GM12878 (cell line): ENCODE measurements around the gene CORO7. TPM values are rescaled to one million over a fixed set of nuclear protein-coding genes. Genes with fewer than 3 reads are reported as not detected.

Experiments
- ATAC-seq: fragments of 200-7000 bp; cut with Tn5 transposase; 3 replicates; pipeline ENCODE4 v1.9.1; 2020; ENCODE audit warnings: mild to moderate bottlenecking, moderate library complexity
- BruUV-seq: library from RNA; stranded (reverse); fragments of 400-500 nt; replicated peaks from 2 replicates; lab custom pipeline; 2021; lab: Mats Ljungman, UMichigan
- CTCF ChIA-PET: fragments of 300-600 bp; sonication (Branson Sonifier 250); formaldehyde crosslinking; extraction: SDS; loops from one replicate; lab custom pipeline; 2021; ENCODE audit warnings: inconsistent platforms; lab: Yijun Ruan, JAX
- POLR2A ChIA-PET: fragments of 350-600 bp; formaldehyde crosslinking; extraction: SDS; loops from one replicate; lab custom pipeline; 2021; ENCODE audit warnings: inconsistent platforms; lab: Charles Lee
- RAD21 ChIA-PET: fragments of 300-600 bp; sonication (Branson Sonifier 250); formaldehyde crosslinking; loops from one replicate; lab custom pipeline; 2023; ENCODE audit warnings: antibody characterized with exemption; ENCODE audit not compliant: unreplicated experiment; lab: Charles Lee
- SMC1A ChIA-PET: fragments of 300-600 bp; sonication (Branson Sonifier 250); formaldehyde crosslinking; loops from one replicate; lab custom pipeline; 2023; ENCODE audit not compliant: unreplicated experiment, uncharacterized antibody; lab: Charles Lee
- DNase-seq: peaks from one replicate; pipeline ENCODE4 v3.0.0-alpha.2; 2011; ENCODE audit warnings: low read depth, low spot score
- FAIRE-seq: peaks from 3 replicates; lab custom pipeline; 2011; peaks lifted over from hg19 to GRCh38; lab: Jason Lieb, UNC
- H2AFZ ChIP-seq: 2 replicates; pipeline ENCODE4 v1.6.0; 2011; ENCODE audit warnings: low read depth, low read length, control low read depth; ENCODE audit not compliant: control insufficient read depth
- H3K27ac ChIP-seq: 2 replicates; pipeline ENCODE4 v1.5.1; 2011; ENCODE audit warnings: control low read depth; ENCODE audit not compliant: control insufficient read depth, insufficient read depth
- H3K27me3 ChIP-seq, 2 experiments: replicated peaks in 1 of 2; 2 replicates each; pipeline versions ENCODE4 v1.6.0 to v1.6.1; 2011; ENCODE audit warnings: low read length in 1 of 2; ENCODE audit not compliant: control insufficient read depth in 2 of 2, insufficient read depth in 2 of 2
- H3K36me3 ChIP-seq, 2 experiments: 2 replicates each; pipeline ENCODE4 v1.5.1; 2011; ENCODE audit warnings: low read length in 1 of 2; ENCODE audit not compliant: control insufficient read depth in 2 of 2, insufficient read depth in 2 of 2
- H3K4me1 ChIP-seq: 2 replicates; pipeline ENCODE4 v1.6.1; 2011; ENCODE audit warnings: mild to moderate bottlenecking, low read length, moderate library complexity, mixed read lengths; ENCODE audit not compliant: control insufficient read depth, insufficient read depth
- H3K4me2 ChIP-seq: 2 replicates; pipeline ENCODE4 v1.6.0; 2011; ENCODE audit warnings: control low read depth; ENCODE audit not compliant: control insufficient read depth, insufficient read depth
- H3K4me3 ChIP-seq: fragments of 200-600 bp; sonication (generic); 2 replicates; pipeline ENCODE4 v1.5.1; 2016
- H3K79me2 ChIP-seq: 2 replicates; pipeline ENCODE4 v1.6.0; 2011; ENCODE audit warnings: low read length; ENCODE audit not compliant: control insufficient read depth, insufficient read depth
- H3K9ac ChIP-seq: 2 replicates; pipeline ENCODE4 v1.8.0; 2011; ENCODE audit warnings: low read length, control low read depth, mixed read lengths; ENCODE audit not compliant: control insufficient read depth, insufficient read depth
- H3K9me3 ChIP-seq: replicated peaks from 3 replicates; pipeline ENCODE4 v1.5.1; 2011; ENCODE audit warnings: mild to moderate bottlenecking, low read length; ENCODE audit not compliant: control insufficient read depth, insufficient read depth
- H4K20me1 ChIP-seq: 2 replicates; pipeline ENCODE4 v1.6.0; 2011; ENCODE audit not compliant: control insufficient read depth, insufficient read depth
- BMI1 ChIP-seq: fragments of 450-650 bp; IDR thresholded peaks from 2 replicates; pipeline ENCODE4 v1.6.1; 2016; ENCODE audit warnings: mild to moderate bottlenecking, moderate library complexity, borderline replicate concordance
- CBFB ChIP-seq: IDR thresholded peaks from 2 replicates; pipeline ENCODE4 v1.6.1; 2016; ENCODE audit warnings: antibody characterized with exemption, low read depth
- MXI1 ChIP-seq: fragments of 150-350 bp; IDR thresholded peaks from 2 replicates; pipeline ENCODE4 v1.6.1; 2011; ENCODE audit warnings: low read depth, mild to moderate bottlenecking, inconsistent platforms, low read length, improper control_type of control experiment
- POLR2AphosphoS5 ChIP-seq: IDR thresholded peaks from 2 replicates; pipeline ENCODE4 v1.6.1; 2011; ENCODE audit warnings: mild to moderate bottlenecking, low read length, inconsistent platforms
- RAD21 ChIP-seq: IDR thresholded peaks from 2 replicates; pipeline ENCODE4 v1.6.1; 2011; ENCODE audit warnings: mild to moderate bottlenecking, low read depth, low read length, moderate library complexity; ENCODE audit not compliant: insufficient read depth
- RUNX3 ChIP-seq: IDR thresholded peaks from 2 replicates; pipeline ENCODE4 v1.6.1; 2012; ENCODE audit warnings: low read length, inconsistent platforms
- SMC3 ChIP-seq: IDR thresholded peaks from 2 replicates; pipeline ENCODE4 v1.6.1; 2011; ENCODE audit warnings: low read length, improper control_type of control experiment, borderline replicate concordance
- YY1 ChIP-seq: IDR thresholded peaks from 2 replicates; pipeline ENCODE4 v1.6.1; 2011; ENCODE audit warnings: low read depth, mild to moderate bottlenecking, low read length
- ZNF24 ChIP-seq: fragments of 450-650 bp; IDR thresholded peaks from 2 replicates; pipeline ENCODE4 v1.6.1; 2017; ENCODE audit warnings: antibody characterized with exemption, mild to moderate bottlenecking
- ZSCAN29 ChIP-seq: fragments of 450-650 bp; IDR thresholded peaks from 2 replicates; pipeline ENCODE4 v1.6.1; 2017; ENCODE audit warnings: mild to moderate bottlenecking, moderate library complexity
- ZZZ3 ChIP-seq: IDR thresholded peaks from 2 replicates; pipeline ENCODE4 v1.6.1; 2011; ENCODE audit warnings: low read depth; ENCODE audit not compliant: control insufficient read depth, insufficient read length
- WGBS: methylation state at CpG from one replicate; pipeline ENCODE4 v1.1.6; 2016; ENCODE audit warnings: low lambda C conversion rate; ENCODE audit not compliant: insufficient replicate concordance, insufficient coverage; ENCODE audit errors: missing lambda C conversion rate; 5-methylcytosine and 5-hydroxymethylcytosine counted together
- in situ Hi-C: fragments of 300-500 bp; cut with MboI; formaldehyde crosslinking; loops from 9 replicates; pipeline ENCODE4 v1.14.3; 2018; ENCODE audit warnings: mixed read lengths
- intact Hi-C: fragments of 100-400 bp; cut with micrococcal nuclease; formaldehyde crosslinking; loops from one replicate; pipeline ENCODE4 v1.14.2; 2022; ENCODE audit not compliant: unreplicated experiment
- polyA plus RNA-seq, 11 experiments: library from polyadenylated mRNA; depleted of rRNA in 4 of 11; unstranded in 6 of 11; stranded (reverse) in 5 of 11; fragments of >200 nt; fragmentation: Nextera tagmentation in 4 of 11; fragmentation: Illumina TruSeq in 1 of 11; extraction: Ambion mirVana in 4 of 11; extraction: Trizol in 1 of 11; gene quantifications; 1 replicate in 1 of 11; 2 replicates in 10 of 11; pipeline versions ENCODE4 v1.2.1 to v1.2.3, GENCODE V29; 2011 to 2016; ENCODE audit warnings: inconsistent platforms in 2 of 11, missing spikeins in 2 of 11, low read depth in 1 of 11
- total RNA-seq, 4 experiments: library from RNA; depleted of rRNA in 3 of 4; stranded (reverse); fragments of >200 nt in 3 of 4; fragmentation: Illumina TruSeq in 1 of 4; extraction: Trizol in 1 of 4; gene quantifications; 2 replicates each; pipeline versions ENCODE4 v1.2.1 to v1.2.3, GENCODE V29; 2013 to 2021
- TF ChIP-seq, protein P1 (sequence below): fragments of 450-650 bp; formaldehyde crosslinking; IDR thresholded peaks from 2 replicates; pipeline ENCODE4 v1.4.0; 2022; ENCODE audit warnings: mild to moderate bottlenecking, moderate library complexity
- TF ChIP-seq, protein P2 (sequence below), 3 experiments: IDR thresholded peaks in 2 of 3; conservative IDR thresholded peaks in 1 of 3; 2 replicates each; pipeline ENCODE4 v1.5.1; 2011; ENCODE audit warnings: low read depth in 3 of 3, low read length in 3 of 3, mild to moderate bottlenecking in 3 of 3, control low read depth in 2 of 3, moderate library complexity in 2 of 3, inconsistent platforms in 1 of 3, mixed read lengths in 1 of 3; ENCODE audit not compliant: control insufficient read depth in 2 of 3, insufficient read depth in 1 of 3; ENCODE audit errors: extremely low read depth in 1 of 3
- TF ChIP-seq, protein P3 (sequence below): IDR thresholded peaks from 2 replicates; pipeline ENCODE4 v1.6.1; 2012; ENCODE audit warnings: low read depth, low read length, improper control_type of control experiment

The CORO7 gene
- total and polyA plus RNA-seq, 10 of the 15 experiments (the other 5 are each of a cell fraction or from before 2014, with no cell fraction given) = 0.64 to 89.2 (median 43.7) TPM

DNA sequence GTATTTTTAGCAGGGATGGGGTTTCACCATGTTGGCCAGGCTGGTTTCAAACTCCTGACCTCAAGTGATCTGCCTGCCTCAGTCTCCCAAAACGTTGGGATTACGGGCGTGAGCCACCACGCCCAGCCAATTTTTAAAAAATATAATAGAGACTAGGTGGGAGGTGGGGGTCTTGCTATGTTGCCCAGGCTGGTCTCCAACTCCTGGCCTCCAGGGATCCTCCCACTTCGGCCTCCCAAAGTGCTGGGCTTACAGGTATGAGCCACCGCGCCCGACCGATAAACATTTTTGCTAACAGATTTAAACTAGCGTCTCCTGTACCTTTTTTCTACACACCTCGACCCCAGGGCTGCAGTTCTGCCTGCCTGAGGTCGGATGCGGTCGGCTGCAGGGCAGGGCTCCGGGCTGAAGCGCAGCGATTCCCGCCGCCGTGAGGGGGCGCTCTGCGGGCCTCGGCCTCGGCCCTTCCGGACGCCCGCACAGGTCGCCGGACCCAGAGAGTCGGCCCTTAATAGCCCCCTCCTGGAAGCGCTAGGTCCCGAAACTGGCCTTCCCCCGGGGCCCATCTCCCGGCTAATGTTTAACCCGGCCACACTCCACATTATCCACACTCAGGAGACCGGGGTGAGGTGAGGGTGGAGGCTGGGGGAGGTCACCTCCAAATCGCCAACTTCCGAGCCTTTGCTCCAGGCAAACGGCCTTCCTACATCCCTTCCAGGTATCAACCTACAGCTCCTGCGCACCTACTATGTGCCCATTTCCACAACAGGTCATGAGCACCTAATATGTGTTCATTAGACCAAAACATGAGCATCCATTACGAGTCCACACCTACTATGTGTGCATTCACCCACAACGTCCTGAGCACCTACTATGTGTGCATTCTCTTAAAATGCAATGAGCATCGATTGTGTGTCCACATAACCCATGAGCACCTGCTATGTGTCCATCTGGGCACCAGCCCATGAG lies 102.5 kb downstream of the CORO7 start (continued):
- TF ChIP-seq ZSCAN29 = no peak
- peak; percentile 84 for TF ChIP-seq BMI1
- TF ChIP-seq CBFB = no peak
- no peak for TF ChIP-seq RUNX3
- no peak for TF ChIP-seq POLR2AphosphoS5

DNA sequence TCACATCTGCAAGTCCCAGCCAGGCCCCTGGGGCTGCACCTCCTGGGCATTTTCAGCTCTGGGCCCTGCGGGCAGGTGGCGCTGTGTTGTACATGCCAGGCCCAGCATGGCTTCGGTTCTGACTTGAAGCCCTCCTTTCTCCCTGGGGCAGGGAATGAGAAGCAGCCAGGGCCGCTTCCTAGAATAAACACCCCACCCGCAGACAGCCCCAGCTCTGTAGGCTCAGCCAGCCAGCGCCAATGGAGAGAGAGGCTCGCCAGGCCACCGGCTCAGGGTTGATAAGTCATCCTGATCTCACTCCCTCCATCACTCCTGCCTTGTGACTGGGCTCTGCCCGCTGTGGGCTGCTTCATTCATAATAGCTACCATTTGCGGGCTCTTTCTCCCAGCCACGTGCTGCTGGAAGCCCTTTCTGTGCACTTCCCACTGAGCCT lies 106.5 kb downstream of the CORO7 start:
- Histone ChIP-seq H3K27me3 (peaks cover 0 to 6% of the 10 kb centered on the region in 2 experiments; a peak in 1 of 4 replicates), H2AFZ (peak overlapping the region; percentile 52), H3K4me3 (no peak overlapping the region), H3K9me3 (no peaks in the 10 kb centered on the region), H4K20me1 (no peaks in the 10 kb centered on the region), H3K79me2 (peaks cover 22% of the 10 kb centered on the region), H3K27ac (no peak overlapping the region), H3K9ac (no peak overlapping the region), H3K4me1 (peaks cover 16% of the 10 kb centered on the region), H3K4me2 (no peak overlapping the region), H3K36me3 (peaks cover 2 to 3% of the 10 kb centered on the region in 2 experiments; a peak in 1 of 4 replicates)
- WGBS = 14% methylated on average over 11 of the region's 11 CpGs
- no TSS peak for BruUV-seq
- in situ Hi-C loops (no loop called here), intact Hi-C loops (loop anchor here (2.0 to 5.0 kb wide), 4 partner anchors 21 to 647 kb away; partner anchors contain the start of genes SEC14L5 and TFAP4)
- ChIA-PET SMC1A (interaction anchor here (1.0 to 7.6 kb wide), 4 partner anchors 16 to 23 kb away, joined by 3 to 62 read pairs (median 8); no protein-coding TSS in a partner anchor), POLR2A (interaction anchor here (0.6 to 1.5 kb wide), 2 partner anchors 56 to 430 kb away, joined by 4 to 7 read pairs; no protein-coding TSS in a partner anchor), CTCF (interaction anchor here (0.8 to 7.8 kb wide), 17 partner anchors 9 to 174 kb away, joined by 3 to 140 read pairs (median 5); partner anchors contain the start of gene CORO7), RAD21 (interaction anchor here (0.6 to 7.0 kb wide), 5 partner anchors 18 to 39 kb away, joined by 3 to 68 read pairs (median 5); partner anchors contain the start of gene TFAP4)
- ATAC-seq (peak; percentile 52), DNase-seq (no peak), FAIRE-seq (no peak)
- TF ChIP-seq RAD21 (peak; percentile 56), ZNF24 (no peak), SMC3 (peak; percentile 70), RUNX3 (peak; percentile 18; the same call in 1 of the 2 replicates), MXI1 (no peak), YY1 (peak; percentile 76), ZZZ3 (no peak)
- TF ChIP-seq, protein P1, sequence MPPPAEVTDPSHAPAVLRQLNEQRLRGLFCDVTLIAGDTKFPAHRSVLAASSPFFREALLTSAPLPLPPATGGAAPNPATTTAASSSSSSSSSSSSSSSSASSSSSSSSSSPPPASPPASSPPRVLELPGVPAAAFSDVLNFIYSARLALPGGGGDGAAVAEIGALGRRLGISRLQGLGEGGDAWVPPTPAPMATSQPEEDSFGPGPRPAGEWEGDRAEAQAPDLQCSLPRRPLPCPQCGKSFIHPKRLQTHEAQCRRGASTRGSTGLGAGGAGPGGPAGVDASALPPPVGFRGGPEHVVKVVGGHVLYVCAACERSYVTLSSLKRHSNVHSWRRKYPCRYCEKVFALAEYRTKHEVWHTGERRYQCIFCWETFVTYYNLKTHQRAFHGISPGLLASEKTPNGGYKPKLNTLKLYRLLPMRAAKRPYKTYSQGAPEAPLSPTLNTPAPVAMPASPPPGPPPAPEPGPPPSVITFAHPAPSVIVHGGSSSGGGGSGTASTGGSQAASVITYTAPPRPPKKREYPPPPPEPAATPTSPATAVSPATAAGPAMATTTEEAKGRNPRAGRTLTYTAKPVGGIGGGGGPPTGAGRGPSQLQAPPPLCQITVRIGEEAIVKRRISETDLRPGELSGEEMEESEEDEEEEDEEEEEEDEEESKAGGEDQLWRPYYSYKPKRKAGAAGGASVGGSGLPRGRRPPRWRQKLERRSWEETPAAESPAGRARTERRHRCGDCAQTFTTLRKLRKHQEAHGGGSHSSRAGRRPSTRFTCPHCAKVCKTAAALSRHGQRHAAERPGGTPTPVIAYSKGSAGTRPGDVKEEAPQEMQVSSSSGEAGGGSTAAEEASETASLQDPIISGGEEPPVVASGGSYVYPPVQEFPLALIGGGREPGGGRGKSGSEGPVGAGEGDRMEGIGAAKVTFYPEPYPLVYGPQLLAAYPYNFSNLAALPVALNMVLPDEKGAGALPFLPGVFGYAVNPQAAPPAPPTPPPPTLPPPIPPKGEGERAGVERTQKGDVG = no peak
- TF ChIP-seq, protein P2, sequence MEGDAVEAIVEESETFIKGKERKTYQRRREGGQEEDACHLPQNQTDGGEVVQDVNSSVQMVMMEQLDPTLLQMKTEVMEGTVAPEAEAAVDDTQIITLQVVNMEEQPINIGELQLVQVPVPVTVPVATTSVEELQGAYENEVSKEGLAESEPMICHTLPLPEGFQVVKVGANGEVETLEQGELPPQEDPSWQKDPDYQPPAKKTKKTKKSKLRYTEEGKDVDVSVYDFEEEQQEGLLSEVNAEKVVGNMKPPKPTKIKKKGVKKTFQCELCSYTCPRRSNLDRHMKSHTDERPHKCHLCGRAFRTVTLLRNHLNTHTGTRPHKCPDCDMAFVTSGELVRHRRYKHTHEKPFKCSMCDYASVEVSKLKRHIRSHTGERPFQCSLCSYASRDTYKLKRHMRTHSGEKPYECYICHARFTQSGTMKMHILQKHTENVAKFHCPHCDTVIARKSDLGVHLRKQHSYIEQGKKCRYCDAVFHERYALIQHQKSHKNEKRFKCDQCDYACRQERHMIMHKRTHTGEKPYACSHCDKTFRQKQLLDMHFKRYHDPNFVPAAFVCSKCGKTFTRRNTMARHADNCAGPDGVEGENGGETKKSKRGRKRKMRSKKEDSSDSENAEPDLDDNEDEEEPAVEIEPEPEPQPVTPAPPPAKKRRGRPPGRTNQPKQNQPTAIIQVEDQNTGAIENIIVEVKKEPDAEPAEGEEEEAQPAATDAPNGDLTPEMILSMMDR (IDR thresholded peaks at IDR 0.05 in 2 of 3, conservative IDR thresholded peaks at IDR 0.05 in 1 of 3; ENCODE audit: control insufficient read depth in 2 of 3, extremely low read depth in 1 of 3, insufficient read depth in 1 of 3, low read depth in 3 of 3, low read length in 3 of 3) = peak; percentile 84 to 94 (median 90)
- TF ChIP-seq, protein P3, sequence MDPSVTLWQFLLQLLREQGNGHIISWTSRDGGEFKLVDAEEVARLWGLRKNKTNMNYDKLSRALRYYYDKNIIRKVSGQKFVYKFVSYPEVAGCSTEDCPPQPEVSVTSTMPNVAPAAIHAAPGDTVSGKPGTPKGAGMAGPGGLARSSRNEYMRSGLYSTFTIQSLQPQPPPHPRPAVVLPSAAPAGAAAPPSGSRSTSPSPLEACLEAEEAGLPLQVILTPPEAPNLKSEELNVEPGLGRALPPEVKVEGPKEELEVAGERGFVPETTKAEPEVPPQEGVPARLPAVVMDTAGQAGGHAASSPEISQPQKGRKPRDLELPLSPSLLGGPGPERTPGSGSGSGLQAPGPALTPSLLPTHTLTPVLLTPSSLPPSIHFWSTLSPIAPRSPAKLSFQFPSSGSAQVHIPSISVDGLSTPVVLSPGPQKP = no peak
